K562 (cell line): ENCODE data around the gene STMP1. TPM values are rescaled to one million over a fixed set of nuclear protein-coding genes. Genes with fewer than 3 reads are reported as not detected.

ENCODE experiments used
- ATAC-seq: fragments of 200-7000 bp; cut with Tn5 transposase; 3 replicates; pipeline ENCODE4 v1.9.1; 2020; ENCODE audit warnings: moderate library complexity
- BruUV-seq: library from RNA; stranded (reverse); fragments of 400-500 nt; replicated peaks from 2 replicates; lab custom pipeline; 2021; lab: Mats Ljungman, UMichigan
- CTCF ChIA-PET: fragments of 300-600 bp; formaldehyde crosslinking; extraction: SDS; loops from one replicate; lab custom pipeline; 2021; ENCODE audit warnings: low intra/inter-chr PET ratio; lab: Yijun Ruan, JAX
- POLR2A ChIA-PET: fragments of 300-600, 350-650 bp; sonication (Branson Sonifier 250); formaldehyde crosslinking; extraction: SDS; loops from one replicate; lab custom pipeline; 2021; ENCODE audit warnings: antibody characterized with exemption, inconsistent platforms; lab: Yijun Ruan, JAX
- DNase-seq, 4 experiments: peaks; one replicate each; pipeline versions ENCODE4 v3.0.0 to v3.0.0-alpha.2; 2011 to 2018; ENCODE audit warnings: low spot score in 3 of 4, mixed read lengths in 3 of 4; ENCODE audit errors: extremely low read depth in 1 of 4
- FAIRE-seq: peaks from 2 replicates; lab custom pipeline; 2011; peaks lifted over from hg19 to GRCh38; lab: Jason Lieb, UNC
- H2AFZ ChIP-seq: 2 replicates; pipeline ENCODE4 v1.6.0; 2011; ENCODE audit warnings: low read depth, low read length, control low read depth, inconsistent platforms
- H3K27ac ChIP-seq: fragments of 200-600 bp; 3 replicates; pipeline ENCODE4 v1.8.0; 2011; ENCODE audit warnings: low read depth, mild to moderate bottlenecking, control low read depth, inconsistent platforms, low read length, moderate library complexity, mixed read lengths; ENCODE audit errors: extremely low read depth
- H3K27me3 ChIP-seq, 2 experiments: fragments of 300-600 bp in 1 of 2; 2 replicates in 1 of 2; 3 replicates in 1 of 2; pipeline versions ENCODE4 v1.6.0 to v1.8.0; 2011; ENCODE audit warnings: inconsistent platforms in 2 of 2, low read length in 2 of 2, mild to moderate bottlenecking in 1 of 2, mixed read lengths in 1 of 2, moderate library complexity in 1 of 2; ENCODE audit not compliant: control insufficient read depth in 2 of 2, insufficient read depth in 2 of 2
- H3K36me3 ChIP-seq: fragments of 300-600 bp; 3 replicates; pipeline ENCODE4 v1.8.0; 2011; ENCODE audit warnings: mild to moderate bottlenecking, low read length, inconsistent platforms; ENCODE audit not compliant: control insufficient read depth, insufficient read depth
- H3K4me1 ChIP-seq, 2 experiments: fragments of 200-600 bp in 1 of 2; replicated peaks in 1 of 2; 2 replicates in 1 of 2; 3 replicates in 1 of 2; pipeline versions ENCODE4 v1.5.1 to v1.8.0; 2011; ENCODE audit warnings: inconsistent platforms in 2 of 2, low read length in 2 of 2, mild to moderate bottlenecking in 1 of 2, mixed read lengths in 1 of 2, moderate library complexity in 1 of 2; ENCODE audit not compliant: control insufficient read depth in 2 of 2, insufficient read depth in 2 of 2
- H3K4me2 ChIP-seq: 2 replicates; pipeline ENCODE4 v1.6.1; 2011; ENCODE audit warnings: low read length, control low read depth, inconsistent platforms, mixed read lengths; ENCODE audit not compliant: insufficient read depth
- H3K4me3 ChIP-seq: fragments of 200-600 bp; sonication (generic), shearing (Covaris generic); 2 replicates; pipeline ENCODE4 v1.5.1; 2016; ENCODE audit warnings: control low read depth, inconsistent platforms
- H3K79me2 ChIP-seq: fragments of 200-600 bp; 3 replicates; pipeline ENCODE4 v1.8.0; 2011; ENCODE audit warnings: low read length, inconsistent platforms; ENCODE audit not compliant: control insufficient read depth, insufficient read depth
- H3K9ac ChIP-seq, 2 experiments: 2 replicates each; pipeline versions ENCODE4 v1.6.0 to v1.6.1; 2011; ENCODE audit warnings: low read depth in 2 of 2, low read length in 2 of 2, control low read depth in 1 of 2, inconsistent platforms in 1 of 2, mild to moderate bottlenecking in 1 of 2, mixed read lengths in 1 of 2; ENCODE audit not compliant: insufficient read depth in 1 of 2
- H3K9me1 ChIP-seq: one replicate; pipeline ENCODE4 v1.6.0; 2011; ENCODE audit warnings: inconsistent platforms, mild to moderate bottlenecking, low read length, moderate library complexity; ENCODE audit not compliant: control insufficient read depth, insufficient read depth
- H3K9me3 ChIP-seq: replicated peaks from 2 replicates; pipeline ENCODE4 v1.5.1; 2011; ENCODE audit warnings: low read depth, low read length, inconsistent platforms; ENCODE audit not compliant: control insufficient read depth, insufficient read depth
- H4K20me1 ChIP-seq: replicated peaks from 2 replicates; pipeline ENCODE4 v1.6.1; 2011; ENCODE audit warnings: low read length, inconsistent platforms, mixed read lengths; ENCODE audit not compliant: control insufficient read depth, insufficient read depth
- CEBPB ChIP-seq: fragments of 450-650 bp; IDR thresholded peaks from 2 replicates; pipeline ENCODE4 v1.6.1; 2016; ENCODE audit warnings: missing genetic modification characterization, missing compliant biosample characterization
- CEBPG ChIP-seq, 3 experiments: fragments of 200-800 bp in 1 of 3; sonication (Bioruptor generic) in 1 of 3; sonication (generic) in 1 of 3; formaldehyde crosslinking in 1 of 3; IDR thresholded peaks in 2 of 3; conservative IDR thresholded peaks in 1 of 3; 2 replicates each; pipeline versions ENCODE4 v1.6.1 to v1.8.0; 2016 to 2022; ENCODE audit warnings: missing compliant biosample characterization in 2 of 3, missing genetic modification characterization in 2 of 3, mild to moderate bottlenecking in 1 of 3, missing genetic modification reagents in 1 of 3
- NFE2L1 ChIP-seq: fragments of 450-650 bp; IDR thresholded peaks from 2 replicates; pipeline ENCODE4 v1.6.1; 2016; ENCODE audit warnings: missing genetic modification characterization, low read depth, mild to moderate bottlenecking, missing compliant biosample characterization, moderate library complexity, borderline replicate concordance
- WGBS: fragments of 100-300 bp; shearing (Covaris generic); methylation state at CpG from one replicate; pipeline ENCODE4 v1.1.6; 2016; ENCODE audit warnings: low coverage, mixed read lengths; ENCODE audit not compliant: insufficient coverage; ENCODE audit errors: missing lambda C conversion rate; 5-methylcytosine and 5-hydroxymethylcytosine counted together
- in situ Hi-C: fragments of 300-500 bp; cut with MboI; formaldehyde crosslinking; loops from 4 replicates; pipeline ENCODE4 v1.15.0; 2018; ENCODE audit warnings: inconsistent platforms, mixed read lengths
- intact Hi-C: fragments of 100-400 bp; cut with micrococcal nuclease; formaldehyde crosslinking; loops from 2 replicates; pipeline ENCODE4 v1.14.2; 2022
- polyA plus RNA-seq, 8 experiments: library from polyadenylated mRNA; depleted of rRNA in 4 of 8; stranded (reverse) in 5 of 8; unstranded in 3 of 8; fragments of >200 nt; fragmentation: Nextera tagmentation in 2 of 8; fragmentation: Illumina TruSeq in 1 of 8; extraction: Ambion mirVana in 2 of 8; extraction: Trizol in 1 of 8; gene quantifications; 2 replicates each; pipeline versions ENCODE4 v1.2.1 to v1.2.3, GENCODE V29; 2011 to 2014; ENCODE audit warnings: inconsistent platforms in 1 of 8, missing spikeins in 1 of 8
- total RNA-seq, 7 experiments: library from RNA; depleted of rRNA in 6 of 7; stranded (reverse); fragments of >200 nt in 6 of 7; fragmentation: Illumina TruSeq in 2 of 7; extraction: Trizol in 2 of 7; gene quantifications; 2 replicates each; pipeline versions ENCODE4 v1.2.1 to v1.2.3, GENCODE V29; 2011 to 2021; ENCODE audit warnings: low replicate concordance in 1 of 7

The STMP1 gene
- total and polyA plus RNA-seq, 9 of the 15 experiments (the other 6 are each of a cell fraction or from before 2014, with no cell fraction given) = 10.6 to 249 (median 56.8) TPM

DNA sequence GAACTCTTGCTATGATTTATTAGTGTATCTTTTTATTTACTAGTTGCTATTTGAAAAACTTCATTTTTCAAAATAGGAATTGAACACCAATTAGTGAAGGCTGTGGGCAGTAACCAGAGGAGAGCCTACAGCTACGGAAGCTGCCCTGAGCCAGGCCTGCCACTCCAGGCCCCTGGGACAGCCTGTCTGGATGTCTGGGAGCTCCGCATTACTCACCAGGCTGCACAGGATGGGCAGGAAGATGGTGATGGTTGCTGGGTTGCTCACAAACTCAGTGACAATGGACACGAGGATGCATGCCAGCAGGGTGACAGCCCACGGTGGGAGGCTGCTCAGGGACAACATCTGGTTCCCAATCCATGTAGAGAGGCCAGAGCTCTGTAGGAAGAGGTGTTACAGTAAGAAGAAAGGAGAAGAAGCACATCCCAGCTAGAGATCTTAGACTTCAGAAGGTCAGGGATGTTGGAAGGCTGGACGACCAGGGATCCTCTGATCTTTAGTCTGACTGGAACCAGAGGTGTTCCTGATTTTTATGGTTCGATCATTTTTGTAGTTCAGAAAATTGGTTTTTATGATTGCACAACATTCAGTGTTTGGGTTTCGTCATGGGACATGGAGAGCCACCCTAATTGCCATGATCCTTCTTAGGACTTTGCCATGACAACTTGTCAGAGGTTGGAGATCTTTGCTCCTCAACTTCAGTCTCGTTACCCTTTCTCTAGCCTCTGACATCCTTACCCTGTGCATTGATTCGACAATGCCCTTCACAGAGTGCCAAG, 23.2 kb downstream of the STMP1 start:
- ATAC-seq = no peak
- Histone ChIP-seq H3K27ac (no peak overlapping the region), H3K9me1 (no peaks in the 10 kb centered on the region), H4K20me1 (peaks cover 15% of the 10 kb centered on the region; the same call in 1 of the 2 replicates), H3K27me3 (no peaks in the 10 kb centered on the region), H3K9ac (peak overlapping the region in 1 of 2 experiments; percentile 10; a peak in 1 of 4 replicates), H2AFZ (no peak overlapping the region), H3K4me1 (peaks cover 2 to 3% of the 10 kb centered on the region in 2 experiments; a peak in 3 of 5 replicates), H3K9me3 (no peaks in the 10 kb centered on the region)
- intact Hi-C loops = no loop called here
- CTCF ChIA-PET = no interaction called here
- no TSS peak for BruUV-seq
- no peak for FAIRE-seq
- POLR2A ChIA-PET = interaction anchor here (0.7 to 1.3 kb wide), 7 partner anchors 12 to 1050 kb away, joined by 3 to 5 read pairs (median 4); partner anchors contain the start of gene STMP1
- TF ChIP-seq CEBPB (tag) (peak; percentile 88), CEBPG (CRISPR knock-in tag; IDR thresholded peaks at IDR 0.05) (no peak), CEBPG (tag; conservative IDR thresholded peaks at IDR 0.05 in 1 of 2, IDR thresholded peaks at IDR 0.05 in 1 of 2) (peak; percentile 66 to 84), NFE2L1 (tag) (no peak)
- TF ChIP-seq, all 486 proteins: peak for 2
- Histone ChIP-seq H3K36me3 (no peaks in the 10 kb centered on the region), H3K4me2 (no peak overlapping the region), H3K79me2 (no peaks in the 10 kb centered on the region), H3K4me3 (no peak overlapping the region)
- no peak for DNase-seq
- WGBS = 29% methylated on average over 9 of the region's 9 CpGs
- in situ Hi-C loops = no loop called here
